CD4-positive, alpha-beta T cell (primary cell): ENCODE measurements around the gene MEI4. TPM values are rescaled to one million over a fixed set of nuclear protein-coding genes. Genes with fewer than 3 reads are reported as not detected.

Experiments used
- ATAC-seq: fragments of 200-7000 bp; cut with Tn5 transposase; one replicate; pipeline ENCODE4 v1.10.0; 2022; ENCODE audit warnings: mild to moderate bottlenecking; ENCODE audit not compliant: poor library complexity
- CTCF ChIA-PET: fragments of 350-600 bp; sonication (Branson Sonifier 250); formaldehyde crosslinking; loops from one replicate; lab custom pipeline; 2021; ENCODE audit warnings: antibody characterized with exemption, inconsistent platforms; lab: Charles Lee
- POLR2A ChIA-PET: fragments of 350-600 bp; sonication (Branson Sonifier 250); formaldehyde crosslinking; loops from one replicate; lab custom pipeline; 2021; ENCODE audit warnings: antibody characterized with exemption, inconsistent platforms; lab: Charles Lee
- DNase-seq, 14 experiments: peaks; one replicate each; pipeline ENCODE4 v3.0.0-alpha.2; 2013 to 2020; ENCODE audit warnings: mixed read lengths in 2 of 14
- H3K27ac ChIP-seq, 2 donors: one replicate each; pipeline versions ENCODE4 v1.5.1 to v1.7.0; 2013; ENCODE audit warnings: low read length in 2 of 2, low read depth in 1 of 2, mild to moderate bottlenecking in 1 of 2
- H3K27me3 ChIP-seq, 2 experiments: 1 replicate in 1 of 2; 2 replicates in 1 of 2; pipeline versions ENCODE4 v1.6.1 to v1.7.0; 2013; ENCODE audit warnings: low read length in 2 of 2, control low read depth in 1 of 2, mild to moderate bottlenecking in 1 of 2, moderate library complexity in 1 of 2; ENCODE audit not compliant: insufficient read depth in 2 of 2, control insufficient read depth in 1 of 2
- H3K36me3 ChIP-seq: one replicate; pipeline ENCODE4 v1.6.1; 2013; ENCODE audit warnings: low read length, control low read depth; ENCODE audit not compliant: insufficient read depth
- H3K4me1 ChIP-seq: one replicate; pipeline ENCODE4 v1.6.1; 2013; ENCODE audit warnings: low read length, control low read depth; ENCODE audit not compliant: insufficient read depth
- H3K4me3 ChIP-seq: one replicate; pipeline ENCODE4 v1.5.1; 2013; ENCODE audit warnings: mild to moderate bottlenecking, low read length, moderate library complexity
- H3K9me3 ChIP-seq, 2 experiments: 1 replicate in 1 of 2; 2 replicates in 1 of 2; pipeline versions ENCODE4 v1.6.1 to v1.7.0; 2013; ENCODE audit warnings: low read length in 2 of 2, mild to moderate bottlenecking in 2 of 2, control low read depth in 1 of 2, moderate library complexity in 1 of 2; ENCODE audit not compliant: control insufficient read depth in 1 of 2, insufficient read depth in 1 of 2
- H3K27ac Mint-ChIP-seq: one replicate; pipeline ENCODE4 v1.8.0; 2020; ENCODE audit warnings: mixed read lengths
- H3K27me3 Mint-ChIP-seq: one replicate; pipeline ENCODE4 v1.8.0; 2021; ENCODE audit warnings: mixed read lengths
- H3K36me3 Mint-ChIP-seq: one replicate; pipeline ENCODE4 v1.8.0; 2021; ENCODE audit warnings: low read depth, mixed read lengths
- H3K4me1 Mint-ChIP-seq: one replicate; pipeline ENCODE4 v1.8.0; 2021; ENCODE audit warnings: low read depth, mixed read lengths
- H3K4me3 Mint-ChIP-seq: one replicate; pipeline ENCODE4 v1.8.0; 2020; ENCODE audit warnings: mild to moderate bottlenecking, mixed read lengths
- H3K9me3 Mint-ChIP-seq: one replicate; pipeline ENCODE4 v1.8.0; 2020; ENCODE audit warnings: mixed read lengths
- intact Hi-C, 2 experiments: fragments of 100-400 bp; cut with DNase I in 1 of 2; cut with micrococcal nuclease in 1 of 2; formaldehyde crosslinking; loops; one replicate each; pipeline versions ENCODE4 v1.15.1 to v1.9.0; 2023 to 2025; cut with DNase I, micrococcal nuclease
- total RNA-seq, 174 experiments: library from RNA in 2 of 174; stranded (reverse) in 2 of 174; gene quantifications; one replicate each; pipeline ENCODE4 v1.2.3 and lab custom pipeline; 2021 to 2026
- TF ChIP-seq, protein P1 (sequence below): fragments of 200-600 bp; IDR thresholded peaks from one replicate; pipeline ENCODE4 v1.8.0; 2022; ENCODE audit warnings: antibody characterized with exemption, mild to moderate bottlenecking

The MEI4 gene
- total RNA-seq, 2 experiments from 2014 or later, result not detected

DNA sequence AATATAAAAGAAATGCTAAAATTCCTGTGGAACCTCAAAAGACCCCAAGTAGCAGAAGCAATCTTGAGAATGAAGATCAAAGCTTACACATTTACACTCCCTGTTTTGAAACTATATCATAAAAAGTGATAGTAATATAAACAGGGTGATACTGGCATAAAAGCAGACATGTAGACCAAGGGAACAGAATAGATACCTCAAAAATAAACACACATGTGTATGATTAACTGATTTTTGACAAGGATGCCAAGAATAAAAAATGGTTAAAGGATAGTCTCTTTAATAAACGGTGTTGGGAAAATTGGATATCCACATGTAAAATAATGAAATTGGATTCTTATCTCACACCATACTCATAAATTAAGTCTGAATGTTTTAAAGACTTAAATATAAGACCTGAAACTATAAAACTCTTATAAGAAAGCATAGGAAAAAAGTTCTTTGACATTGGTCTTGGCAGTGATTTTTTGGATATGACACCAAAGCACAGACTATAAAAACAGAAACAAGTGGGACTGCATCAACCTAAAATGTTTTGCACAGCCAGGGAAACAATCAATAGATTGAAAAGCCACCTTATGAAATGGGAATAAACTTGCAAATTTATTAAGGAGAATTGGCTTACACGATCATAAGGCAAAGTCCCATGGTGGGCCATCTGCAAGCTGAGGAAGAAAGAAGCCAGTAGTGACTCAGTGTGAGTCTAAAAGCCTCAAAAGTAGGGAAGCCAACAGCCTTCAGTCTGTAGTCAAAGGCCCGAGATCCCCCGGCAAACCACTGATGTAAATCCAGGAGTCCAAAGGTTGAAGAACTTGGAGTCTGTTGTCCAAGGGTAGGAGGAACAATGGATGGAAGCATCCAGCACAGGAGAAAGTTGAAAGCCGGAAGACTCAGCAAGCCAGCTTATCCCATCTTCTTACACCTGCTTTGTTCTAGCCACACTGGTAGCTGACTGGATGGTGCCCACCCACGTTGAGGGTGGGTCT is 144.3 kb downstream of the MEI4 start:
- Mint-ChIP-seq H3K9me3 (peaks cover 21% of the 10 kb centered on the region), H3K4me3 (no peak overlapping the region), H3K36me3 (no peaks in the 10 kb centered on the region), H3K4me1 (no peaks in the 10 kb centered on the region), H3K27ac (no peak overlapping the region), H3K27me3 (no peaks in the 10 kb centered on the region)
- ChIA-PET CTCF (no interaction called here), POLR2A (no interaction called here)
- Histone ChIP-seq H3K4me1 (no peaks in the 10 kb centered on the region), H3K36me3 (no peaks in the 10 kb centered on the region), H3K4me3 (no peak overlapping the region), H3K9me3 (peaks cover 0 to 5% of the 10 kb centered on the region in 2 experiments), H3K27ac (no peak overlapping the region), H3K27me3 (no peaks in the 10 kb centered on the region)
- intact Hi-C loops, result no loop called here
- ATAC-seq, result no peak
- TF ChIP-seq, protein P1, sequence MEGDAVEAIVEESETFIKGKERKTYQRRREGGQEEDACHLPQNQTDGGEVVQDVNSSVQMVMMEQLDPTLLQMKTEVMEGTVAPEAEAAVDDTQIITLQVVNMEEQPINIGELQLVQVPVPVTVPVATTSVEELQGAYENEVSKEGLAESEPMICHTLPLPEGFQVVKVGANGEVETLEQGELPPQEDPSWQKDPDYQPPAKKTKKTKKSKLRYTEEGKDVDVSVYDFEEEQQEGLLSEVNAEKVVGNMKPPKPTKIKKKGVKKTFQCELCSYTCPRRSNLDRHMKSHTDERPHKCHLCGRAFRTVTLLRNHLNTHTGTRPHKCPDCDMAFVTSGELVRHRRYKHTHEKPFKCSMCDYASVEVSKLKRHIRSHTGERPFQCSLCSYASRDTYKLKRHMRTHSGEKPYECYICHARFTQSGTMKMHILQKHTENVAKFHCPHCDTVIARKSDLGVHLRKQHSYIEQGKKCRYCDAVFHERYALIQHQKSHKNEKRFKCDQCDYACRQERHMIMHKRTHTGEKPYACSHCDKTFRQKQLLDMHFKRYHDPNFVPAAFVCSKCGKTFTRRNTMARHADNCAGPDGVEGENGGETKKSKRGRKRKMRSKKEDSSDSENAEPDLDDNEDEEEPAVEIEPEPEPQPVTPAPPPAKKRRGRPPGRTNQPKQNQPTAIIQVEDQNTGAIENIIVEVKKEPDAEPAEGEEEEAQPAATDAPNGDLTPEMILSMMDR, result no peak
- DNase-seq, result no peak

DNA sequence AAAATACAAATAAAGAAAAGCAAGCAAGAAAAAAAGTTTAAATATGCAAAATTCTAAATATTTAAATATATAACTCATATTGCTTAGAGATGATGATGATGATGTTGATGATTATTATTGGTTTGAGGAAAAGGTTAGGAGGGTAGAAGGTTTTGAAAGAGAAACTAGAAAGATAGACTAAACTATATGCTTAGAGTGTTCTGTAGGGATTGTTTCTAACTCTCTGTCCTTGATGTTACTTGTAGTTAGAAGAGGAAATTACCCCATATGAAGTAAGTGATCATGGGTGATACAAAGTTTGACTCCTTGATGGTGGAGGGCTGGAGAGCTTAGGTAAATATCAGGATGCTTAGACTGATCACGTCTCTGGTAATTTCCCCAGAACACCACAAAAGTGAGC is 159.5 kb downstream of the MEI4 start:
- Mint-ChIP-seq H3K27ac (no peak overlapping the region), H3K36me3 (no peaks in the 10 kb centered on the region), H3K27me3 (no peaks in the 10 kb centered on the region), H3K4me1 (no peaks in the 10 kb centered on the region), H3K4me3 (no peak overlapping the region), H3K9me3 (peaks cover 14% of the 10 kb centered on the region)
- H3K27ac ChIP-seq, result no peak overlapping the region
- H3K36me3 ChIP-seq, result no peaks in the 10 kb centered on the region
- CTCF ChIA-PET, result interaction anchor here (0.7 kb wide), 1 partner anchor 89 kb away, joined by 3 read pairs; no protein-coding TSS in a partner anchor
- H3K4me3 ChIP-seq, result no peak overlapping the region
- DNase-seq (no peak), ATAC-seq (no peak)
- no peaks in the 10 kb centered on the region for H3K4me1 ChIP-seq
- POLR2A ChIA-PET, result no interaction called here
- H3K9me3 ChIP-seq, result no peaks in the 10 kb centered on the region
- no peaks in the 10 kb centered on the region for H3K27me3 ChIP-seq
- TF ChIP-seq, protein P1, result no peak
- intact Hi-C loops, result no loop called here

DNA sequence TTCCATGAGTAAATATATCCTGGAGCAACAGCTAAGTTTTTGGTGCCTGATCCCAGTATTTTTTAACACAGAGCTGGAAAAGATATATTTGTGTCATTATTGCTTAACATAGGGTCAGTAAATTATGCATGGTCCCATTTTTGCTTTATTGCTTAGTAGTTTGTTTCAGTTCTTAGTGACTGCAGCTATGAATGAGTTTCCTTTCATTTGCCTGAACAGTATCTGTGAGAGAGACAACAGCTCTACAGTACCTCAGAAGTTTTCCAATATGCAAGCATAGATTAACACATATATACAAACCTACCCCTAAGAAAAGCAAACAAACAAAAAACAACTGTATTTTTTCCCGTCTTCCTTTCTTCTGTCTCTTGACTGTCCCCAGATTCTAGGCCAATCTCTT is 160.3 kb downstream of the MEI4 start:
- no peak for DNase-seq
- POLR2A ChIA-PET, result no interaction called here
- no peak for ATAC-seq
- H3K27ac ChIP-seq, result no peak overlapping the region
- no peaks in the 10 kb centered on the region for H3K4me1 Mint-ChIP-seq
- no peaks in the 10 kb centered on the region for H3K36me3 ChIP-seq
- H3K9me3 ChIP-seq, result no peaks in the 10 kb centered on the region
- CTCF ChIA-PET, result no interaction called here
- TF ChIP-seq, protein P1, result no peak
- no peaks in the 10 kb centered on the region for H3K36me3 Mint-ChIP-seq
- intact Hi-C loops, result no loop called here
- no peaks in the 10 kb centered on the region for H3K27me3 Mint-ChIP-seq
- no peak overlapping the region for H3K4me3 ChIP-seq
- no peak overlapping the region for H3K4me3 Mint-ChIP-seq
- no peak overlapping the region for H3K27ac Mint-ChIP-seq
- no peaks in the 10 kb centered on the region for H3K4me1 ChIP-seq
- H3K27me3 ChIP-seq, result no peaks in the 10 kb centered on the region
- H3K9me3 Mint-ChIP-seq, result peaks cover 12% of the 10 kb centered on the region
